ELR (cell line): ENCODE data around the gene ARHGEF4.

ENCODE experiments used
- DNase-seq: peaks from one replicate; pipeline ENCODE4 v3.0.0-alpha.2; 2015; ENCODE audit warnings: low read depth

The ARHGEF4 gene

DNA sequence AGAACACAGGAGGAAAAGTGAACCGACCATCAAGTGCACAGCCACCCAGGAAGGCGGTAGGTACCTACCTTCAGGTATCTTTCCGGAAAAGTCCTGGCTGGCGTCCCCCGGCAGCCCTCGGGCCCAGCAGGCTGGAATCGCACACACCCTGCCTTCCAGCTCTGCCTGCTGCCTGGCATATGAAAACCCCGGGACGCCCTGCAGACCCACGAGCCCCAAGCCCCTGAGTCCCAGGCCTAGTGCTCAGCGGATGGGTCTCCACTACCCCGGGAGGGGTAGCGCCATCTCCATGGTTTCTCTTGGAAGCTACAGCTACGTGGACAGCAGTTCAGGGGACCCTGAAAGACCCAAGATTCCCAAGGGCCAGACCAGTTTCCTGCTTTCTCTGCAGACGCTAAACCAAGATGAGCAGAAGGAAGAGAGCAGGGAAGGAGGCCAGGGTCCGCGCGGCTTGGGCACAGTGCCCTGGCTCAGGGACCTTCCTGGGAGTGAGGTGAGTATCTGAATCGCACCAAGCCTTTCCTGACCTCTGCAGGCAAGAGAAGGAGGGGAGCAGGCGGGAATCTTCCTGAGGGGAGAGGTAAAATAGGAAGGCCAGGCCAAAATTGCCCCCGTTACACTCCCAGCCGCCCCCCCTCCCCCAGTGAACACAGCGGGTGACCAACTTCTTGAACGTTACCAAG is 80.4 kb downstream of the ARHGEF4 start:
- DNase-seq, result no peak

DNA sequence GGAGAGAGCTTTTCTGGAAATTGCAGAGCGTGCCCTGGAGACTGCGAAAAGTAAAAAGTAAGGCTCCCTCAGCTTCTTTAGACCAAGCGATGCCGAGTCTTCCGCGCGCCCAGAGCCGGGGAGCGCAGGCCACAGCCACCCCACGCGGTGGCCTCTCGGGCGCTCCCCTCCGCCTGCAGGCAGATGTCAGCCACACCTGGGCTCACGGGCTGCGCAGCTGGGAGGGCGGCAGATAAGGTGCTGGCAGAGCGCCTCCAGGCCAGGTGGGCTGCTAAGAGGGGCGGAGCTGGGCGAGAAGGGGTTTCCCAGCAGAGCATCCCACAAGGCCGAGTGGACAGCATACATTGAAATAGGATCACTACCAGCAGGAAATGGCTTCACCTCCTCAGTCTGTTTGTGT is 81.7 kb downstream of the ARHGEF4 start:
- no peak for DNase-seq

DNA sequence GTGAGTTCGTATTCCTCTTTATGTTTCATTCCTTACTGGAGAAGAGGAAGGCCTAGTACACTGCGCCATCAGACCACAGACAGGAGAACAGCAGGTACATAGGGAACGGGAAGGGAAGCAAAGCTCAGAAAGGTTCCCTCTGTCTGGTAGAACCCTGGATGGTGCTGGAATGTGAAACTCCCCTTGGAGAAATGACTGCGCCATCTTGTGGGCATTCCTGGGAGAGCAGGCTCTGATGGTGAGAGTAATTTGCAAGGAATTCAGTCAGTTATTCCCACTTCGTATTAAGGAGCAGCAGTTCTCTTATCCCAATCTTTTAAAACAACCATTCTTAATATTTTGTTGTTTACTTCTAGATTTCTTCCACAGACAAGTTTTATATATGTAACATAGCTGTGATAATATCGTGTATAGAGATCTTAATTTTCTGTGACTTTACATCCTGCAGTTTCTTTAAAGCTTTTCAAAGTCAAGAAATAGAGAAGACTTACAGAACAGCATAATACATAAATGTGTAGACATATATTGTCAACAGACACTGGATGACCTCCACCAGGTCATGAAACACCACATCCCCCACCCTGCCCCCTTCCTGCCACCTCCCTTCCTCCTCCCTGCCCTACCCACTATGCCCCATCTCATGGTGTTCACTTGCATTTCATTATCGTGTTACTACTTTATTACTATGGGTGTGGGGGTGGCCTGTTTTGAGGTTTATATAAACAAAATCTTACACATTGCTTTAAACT is 83.9 kb downstream of the ARHGEF4 start:
- DNase-seq, result peak; percentile 80

DNA sequence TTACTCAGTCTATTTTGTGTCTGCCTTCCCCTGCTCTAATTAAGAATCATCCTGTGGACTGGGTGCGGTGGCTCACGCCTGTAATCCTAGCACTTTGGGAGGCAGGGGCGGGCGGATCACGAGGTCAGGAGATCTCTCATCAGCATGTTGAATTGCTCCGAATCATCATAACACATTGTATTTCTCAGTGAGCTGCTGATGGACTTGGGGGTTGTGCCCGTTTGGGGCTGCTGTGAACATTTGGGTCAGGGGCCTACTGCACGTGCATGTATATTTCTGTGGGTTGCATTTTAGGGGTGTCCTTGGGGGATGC is 84.4 kb downstream of the ARHGEF4 start:
- DNase-seq, result no peak

DNA sequence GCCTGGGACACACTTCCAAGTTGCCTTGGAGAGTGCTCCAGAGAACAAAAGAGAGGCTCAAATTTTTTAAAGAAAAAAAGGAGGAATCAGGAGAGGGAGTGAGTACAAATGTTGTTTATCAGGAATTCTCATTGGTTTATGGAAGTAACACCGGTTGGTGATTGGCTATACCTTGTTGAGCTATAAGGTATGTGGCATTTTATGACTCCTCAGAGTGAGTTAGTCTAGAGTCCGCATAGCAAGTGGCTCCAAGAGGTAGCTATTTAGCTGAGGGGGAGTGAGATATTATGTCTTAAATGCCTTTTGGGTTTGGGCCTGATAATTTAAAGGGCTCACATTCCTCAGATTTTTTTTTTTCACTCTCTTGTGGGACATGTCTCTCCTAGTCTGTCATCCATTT is 85.7 kb downstream of the ARHGEF4 start:
- peak; percentile 8 for DNase-seq

DNA sequence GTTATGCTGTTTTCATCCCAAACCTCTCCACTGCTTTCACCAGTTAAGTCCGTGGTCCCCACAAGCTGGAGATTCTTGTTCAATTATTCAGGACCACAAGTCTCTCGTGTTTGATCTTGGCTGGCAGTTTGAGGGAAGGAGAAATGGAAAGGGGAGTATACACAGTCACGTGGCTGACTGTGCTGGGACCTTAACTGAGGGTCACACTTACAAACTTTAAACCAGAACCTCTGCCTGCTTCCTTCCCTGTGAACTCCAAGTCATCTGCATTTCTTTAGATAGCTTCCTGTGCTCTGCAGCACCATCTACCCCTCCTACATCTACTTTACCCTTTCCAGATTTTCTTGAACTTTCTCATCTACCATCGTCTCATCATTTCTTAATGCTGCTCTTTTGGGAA is 91.7 kb downstream of the ARHGEF4 start:
- DNase-seq, result no peak

DNA sequence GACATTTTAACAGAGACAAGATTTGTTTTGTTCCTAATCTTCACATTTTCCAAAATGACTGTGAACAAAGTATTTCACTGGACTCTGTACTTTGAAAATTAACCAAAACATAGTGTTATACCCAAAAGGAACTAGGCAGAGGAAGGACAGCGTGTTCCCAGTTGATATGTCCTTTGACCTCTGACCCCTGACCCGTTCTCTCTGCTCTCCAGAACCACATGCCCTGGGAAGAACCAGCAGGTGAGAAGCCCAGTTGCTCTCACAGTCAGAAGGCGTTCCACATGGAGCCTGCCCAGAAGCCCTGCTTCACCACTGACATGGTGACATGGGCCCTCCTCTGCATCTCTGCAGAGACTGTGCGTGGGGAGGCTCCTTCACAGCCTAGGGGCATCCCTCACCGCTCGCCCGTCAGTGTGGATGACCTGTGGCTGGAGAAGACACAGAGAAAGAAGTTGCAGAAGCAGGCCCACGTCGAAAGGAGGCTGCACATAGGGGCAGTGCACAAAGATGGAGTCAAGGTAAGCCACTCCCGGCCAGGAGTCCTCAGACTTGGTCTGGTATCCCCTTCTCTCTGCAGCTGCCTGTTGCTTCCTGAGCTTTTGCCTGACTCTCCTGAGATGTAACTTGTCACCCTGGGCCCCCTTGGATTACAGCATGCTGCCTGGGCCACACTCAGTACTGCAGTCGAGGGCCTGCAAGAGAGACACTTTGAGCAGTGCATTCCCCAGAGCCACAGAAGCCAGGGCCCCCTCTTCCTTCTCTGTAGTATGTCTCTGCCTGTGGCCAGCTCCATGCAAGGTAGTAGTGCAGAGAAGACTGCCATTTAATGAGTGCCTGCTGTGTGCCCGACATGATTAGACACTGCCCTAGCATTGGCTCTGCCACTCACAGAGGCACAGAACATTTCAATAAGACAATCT is 94.3 kb downstream of the ARHGEF4 start:
- no peak for DNase-seq

DNA sequence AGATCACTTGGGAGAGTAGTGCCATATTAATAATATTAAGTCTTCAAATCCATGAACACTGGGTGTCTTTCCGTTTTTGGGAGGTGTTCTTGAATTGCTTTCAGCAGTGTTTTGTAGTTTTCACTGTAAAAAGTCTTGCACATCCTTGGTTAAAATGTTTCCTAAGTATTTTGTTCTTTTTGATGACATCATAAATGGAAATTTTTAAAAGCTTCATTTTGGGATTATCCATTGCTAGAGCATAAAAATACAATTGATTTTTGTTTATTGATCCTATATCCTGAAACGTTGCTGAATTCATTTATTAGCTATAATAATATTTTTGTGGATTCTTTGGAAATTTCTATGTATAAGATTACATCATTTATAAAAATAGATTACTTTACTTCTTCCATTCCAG is 96.8 kb downstream of the ARHGEF4 start:
- DNase-seq, result no peak

DNA sequence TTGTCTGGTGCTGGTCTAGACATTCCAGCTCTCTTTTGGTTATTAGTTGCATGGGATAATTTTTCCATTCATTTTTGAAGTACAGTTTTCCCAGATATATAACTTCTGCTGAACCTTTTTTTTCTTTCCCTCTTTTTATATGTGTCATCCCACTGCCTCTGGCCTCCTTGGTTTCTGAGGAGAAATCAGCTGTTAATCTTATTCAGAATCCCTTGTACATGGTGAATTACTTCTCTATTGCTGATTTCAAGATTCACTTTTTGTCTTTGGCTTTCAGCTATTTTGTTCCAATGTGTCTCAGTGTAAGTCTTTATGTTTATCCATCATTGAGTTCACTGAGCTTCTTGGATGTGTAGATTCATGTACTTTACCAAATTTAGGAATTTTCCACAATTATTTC is 99.7 kb downstream of the ARHGEF4 start:
- peak; percentile 10 for DNase-seq

DNA sequence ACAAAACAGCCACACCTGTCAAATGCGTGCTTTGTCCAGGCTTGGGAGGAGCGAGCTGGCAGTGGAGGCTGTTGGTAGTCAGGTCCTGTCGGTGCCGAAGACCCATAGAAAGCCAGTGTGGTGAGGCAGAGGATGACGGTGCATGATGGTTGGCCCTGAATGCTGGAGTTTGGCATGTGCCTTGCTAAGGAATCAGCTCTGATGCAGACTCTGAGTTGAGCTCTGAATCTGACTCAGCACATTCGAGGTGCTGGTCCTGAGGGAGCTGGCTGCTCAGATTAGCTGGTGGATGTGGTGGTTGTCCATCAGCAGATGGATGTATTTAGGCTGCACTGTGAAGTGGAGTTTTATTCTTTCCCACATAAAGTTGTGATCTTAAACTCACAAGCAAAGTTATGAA is 111.3 kb downstream of the ARHGEF4 start:
- no peak for DNase-seq

DNA sequence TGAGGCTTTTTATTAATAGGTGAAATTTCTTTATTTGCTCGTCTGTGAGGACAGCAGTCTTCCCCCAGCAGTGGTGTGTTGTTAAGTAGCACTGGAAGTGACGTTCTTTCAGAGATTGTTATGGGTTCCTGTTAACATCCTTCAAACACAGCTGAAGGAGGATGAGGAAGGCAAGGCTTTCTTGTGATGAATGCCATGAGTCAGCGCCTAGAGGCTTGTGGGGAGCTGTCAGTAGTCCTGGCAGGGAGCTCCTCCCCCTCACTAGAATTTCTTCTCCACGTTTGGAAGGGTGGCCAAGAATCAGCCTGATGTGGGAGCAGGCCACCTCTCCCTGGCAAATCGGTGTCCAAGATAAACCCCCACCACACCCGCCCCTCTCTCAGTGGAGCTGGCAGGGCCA is 113.2 kb downstream of the ARHGEF4 start:
- DNase-seq, result peak; percentile 51

DNA sequence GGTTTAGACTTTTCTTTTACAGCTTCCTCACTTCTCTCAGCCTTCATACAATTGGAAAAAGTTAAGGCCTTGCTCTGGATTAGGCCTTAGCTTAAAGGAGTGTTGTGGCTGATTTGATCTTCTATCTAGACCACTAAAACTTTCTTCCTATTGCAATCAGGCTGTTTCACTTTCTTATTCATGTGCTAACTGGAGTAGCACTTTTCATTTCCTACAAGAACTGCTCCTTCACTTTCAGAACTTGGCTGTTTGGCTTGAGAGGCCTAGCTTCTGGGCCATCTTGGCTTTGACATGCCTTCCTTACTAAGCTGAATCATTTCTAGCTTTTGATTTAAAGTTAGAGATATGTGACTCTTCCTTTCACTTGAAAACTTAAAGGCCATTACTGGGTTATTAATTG is 114.3 kb downstream of the ARHGEF4 start:
- DNase-seq, result no peak

DNA sequence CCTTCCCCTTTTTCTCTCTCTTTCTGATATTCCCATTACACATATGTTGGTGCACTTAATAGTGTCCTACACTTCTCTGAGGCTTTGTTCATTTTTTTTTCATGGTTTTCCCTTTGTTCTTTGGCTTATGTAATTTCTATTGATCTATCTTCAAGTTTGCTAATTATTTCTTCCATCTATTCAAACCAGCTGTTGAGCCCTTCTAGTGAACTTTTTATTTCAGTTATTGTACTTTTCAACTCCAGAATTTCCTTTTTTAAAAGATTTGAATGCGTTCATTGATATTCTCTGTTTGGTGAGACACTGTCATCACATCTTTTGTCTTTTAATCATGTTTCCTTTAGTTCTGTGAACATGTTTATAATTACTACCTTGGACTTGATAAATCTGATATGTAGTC is 118.2 kb downstream of the ARHGEF4 start:
- DNase-seq, result no peak

DNA sequence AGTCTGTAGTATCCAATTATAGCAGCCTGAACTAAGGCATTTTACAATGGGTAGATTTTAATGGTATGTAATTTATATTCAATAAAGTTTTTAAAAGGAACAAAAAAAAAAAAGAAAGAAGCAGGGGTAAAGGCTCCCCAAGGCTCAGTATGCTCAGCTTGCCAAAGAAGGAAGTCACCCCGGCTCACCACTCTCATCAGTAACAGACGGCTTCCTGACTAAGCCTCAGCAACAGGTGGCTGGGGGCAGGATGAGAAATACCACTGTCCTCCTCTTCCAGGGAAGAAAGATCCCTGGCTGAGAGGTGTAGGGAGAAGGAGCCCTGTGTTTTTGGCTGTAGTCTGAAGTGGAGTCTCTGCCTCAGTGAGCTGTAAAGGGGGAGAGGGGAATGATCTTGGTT is 121.2 kb downstream of the ARHGEF4 start:
- no peak for DNase-seq

DNA sequence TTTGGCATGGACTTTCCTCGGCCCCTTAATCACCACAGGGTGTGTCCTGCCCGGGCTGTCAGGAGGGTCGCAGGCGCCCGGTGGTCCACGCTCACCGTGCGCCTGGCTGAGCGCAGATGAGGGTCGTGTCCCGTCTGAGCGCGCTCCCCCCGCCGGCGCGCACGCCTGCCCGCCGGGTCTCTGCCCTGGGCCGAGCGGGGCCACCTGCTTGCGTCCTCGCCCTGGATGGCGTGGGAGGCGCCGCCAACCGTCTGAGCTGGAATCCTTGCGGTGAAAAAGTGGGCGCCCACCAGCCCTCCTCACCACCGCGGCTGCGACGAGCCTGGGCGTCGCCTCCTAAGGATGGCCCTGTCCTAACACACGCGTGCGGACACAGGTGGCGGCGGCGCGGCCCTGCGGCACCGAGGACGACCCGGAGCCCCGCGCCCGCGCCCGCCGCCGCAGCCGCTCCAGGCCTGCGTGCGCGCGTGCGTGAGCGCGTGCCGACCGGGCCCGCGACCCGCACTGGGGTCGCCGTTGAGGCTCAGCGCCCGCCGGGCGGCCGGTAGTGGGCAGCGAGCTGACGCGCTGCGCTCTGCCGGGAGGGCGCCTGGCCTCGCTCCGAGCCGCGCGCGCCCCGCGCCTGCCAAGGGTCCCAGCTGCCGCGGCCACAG is 126.6 kb downstream of the ARHGEF4 start:
- DNase-seq, result no peak

DNA sequence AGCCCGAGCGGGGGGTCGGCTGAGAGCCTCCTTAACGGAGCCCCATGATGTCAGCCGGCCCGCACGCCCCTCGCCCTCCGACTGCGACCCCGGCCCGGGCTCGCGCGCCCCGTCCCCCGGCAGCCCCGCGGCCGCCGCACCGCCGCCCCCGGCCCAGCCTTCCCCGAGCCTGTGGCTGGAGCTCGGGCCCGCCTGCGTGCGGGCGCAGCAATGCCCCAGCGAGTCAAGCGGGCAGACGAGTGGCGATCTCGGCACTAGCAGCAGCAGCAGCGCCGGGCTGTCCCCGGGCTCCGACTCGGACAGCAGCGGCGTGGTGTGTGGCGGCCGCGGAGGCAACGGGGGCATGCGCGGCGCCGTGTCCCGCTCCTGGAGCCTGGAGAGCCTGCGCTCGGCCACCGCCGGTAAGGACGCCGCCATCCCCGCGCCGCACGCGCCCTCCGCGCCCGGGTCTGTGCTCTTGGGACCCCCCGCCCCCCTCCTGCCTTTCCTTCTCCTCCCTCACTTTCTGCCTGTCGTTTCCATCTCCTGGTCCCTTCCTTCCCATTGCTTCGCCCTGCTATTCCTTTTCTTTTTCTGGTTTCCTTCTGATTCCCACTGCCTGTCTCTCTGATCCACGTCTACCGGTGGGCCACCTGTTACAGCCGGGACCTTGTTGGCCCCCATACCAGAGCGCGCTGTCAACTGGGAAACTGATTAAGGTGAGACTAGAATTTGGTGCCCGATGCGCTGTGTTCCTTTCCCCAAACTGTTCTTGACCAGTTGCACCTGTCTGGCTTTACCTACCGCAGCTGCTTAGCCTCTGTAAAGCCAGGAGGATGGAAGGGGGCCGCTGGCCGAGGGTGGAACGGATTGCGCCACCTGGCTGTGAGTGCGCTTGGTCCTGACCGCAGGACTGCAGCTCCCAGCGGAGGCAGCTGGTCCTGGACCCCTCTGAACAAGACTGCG is 127.4 kb downstream of the ARHGEF4 start:
- peak; percentile 15 for DNase-seq

DNA sequence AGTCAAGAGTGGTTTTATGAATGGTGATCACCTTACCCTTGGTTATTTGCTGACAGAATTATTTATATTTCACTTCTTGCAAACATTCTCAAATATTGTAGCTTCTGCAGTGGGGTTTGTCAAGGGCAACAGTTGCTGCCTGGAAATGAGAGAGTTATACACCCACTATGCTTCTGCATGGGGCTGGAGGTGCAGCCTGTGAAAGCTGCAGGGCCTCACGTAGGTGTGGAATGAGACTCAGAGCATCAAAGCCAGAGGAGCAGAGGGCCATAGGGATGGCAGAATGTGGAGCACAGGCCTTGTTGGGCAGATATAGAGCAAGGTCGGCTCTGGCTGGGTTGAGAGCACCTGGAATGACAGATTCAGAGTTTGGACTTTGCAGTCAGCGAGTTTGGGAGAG is 128.2 kb downstream of the ARHGEF4 start:
- DNase-seq, result no peak

DNA sequence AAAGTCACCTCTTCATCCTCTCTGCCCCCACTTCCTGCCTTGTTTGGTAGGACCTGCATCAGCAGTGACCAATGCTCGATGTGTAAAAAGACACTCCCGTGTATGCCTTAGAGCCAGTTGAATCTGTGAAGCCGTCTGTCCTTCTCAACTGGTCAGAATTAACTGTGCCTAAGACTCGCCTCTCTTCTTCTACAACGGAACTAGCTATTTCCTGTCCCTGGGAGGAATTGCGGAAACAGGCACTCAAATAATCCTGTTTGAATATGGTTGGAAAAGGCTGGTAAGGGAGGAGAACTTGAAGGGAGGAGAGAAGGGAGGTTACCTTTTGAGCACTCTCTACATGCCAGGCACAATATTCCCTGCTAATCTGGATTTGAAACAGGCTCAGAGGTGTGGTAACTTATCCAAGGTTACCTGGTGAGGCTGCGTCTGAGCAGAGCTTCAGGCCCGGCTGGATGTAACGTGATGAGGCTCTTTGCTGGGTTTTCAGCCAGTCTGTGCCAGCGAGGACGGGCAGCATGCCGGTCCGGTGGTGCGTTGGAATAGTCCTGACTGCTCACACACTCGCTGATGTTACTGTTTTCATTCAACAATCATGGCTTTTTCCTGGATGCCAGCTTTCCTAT is 129.5 kb downstream of the ARHGEF4 start:
- no peak for DNase-seq

DNA sequence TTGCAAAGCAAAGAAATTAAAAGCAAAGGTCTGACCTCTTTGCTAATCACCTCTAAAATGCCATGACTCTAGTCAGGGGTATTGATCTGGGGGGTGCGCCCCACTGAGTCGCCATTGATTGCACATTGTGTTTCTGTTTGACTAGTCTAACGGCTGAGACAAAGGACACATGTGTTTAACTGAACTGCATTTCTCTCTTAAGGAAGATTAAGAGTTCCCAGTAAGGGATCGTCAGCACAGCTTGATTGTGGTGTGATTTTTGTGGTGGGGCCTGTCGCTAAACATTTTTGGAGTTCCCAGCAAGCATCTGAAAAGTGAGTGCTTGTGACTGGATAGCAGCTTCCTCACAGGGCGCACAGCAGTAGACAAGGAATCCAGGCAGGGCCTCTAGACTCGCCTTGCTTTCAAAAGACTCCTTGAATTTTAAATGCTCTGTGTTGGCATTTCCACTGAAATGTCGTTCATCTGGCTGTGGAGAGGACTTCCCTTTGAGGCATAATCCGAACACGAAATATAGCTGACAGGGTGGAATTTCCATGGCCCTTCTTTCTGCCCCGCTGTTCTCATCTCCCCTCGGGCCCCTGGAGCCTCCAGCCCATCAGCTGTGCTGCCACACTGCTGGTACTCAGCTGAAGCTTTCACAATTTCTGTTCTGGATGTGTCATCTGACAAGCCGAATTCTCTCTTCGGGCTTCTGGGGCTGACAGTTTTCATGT is 130.2 kb downstream of the ARHGEF4 start:
- no peak for DNase-seq

DNA sequence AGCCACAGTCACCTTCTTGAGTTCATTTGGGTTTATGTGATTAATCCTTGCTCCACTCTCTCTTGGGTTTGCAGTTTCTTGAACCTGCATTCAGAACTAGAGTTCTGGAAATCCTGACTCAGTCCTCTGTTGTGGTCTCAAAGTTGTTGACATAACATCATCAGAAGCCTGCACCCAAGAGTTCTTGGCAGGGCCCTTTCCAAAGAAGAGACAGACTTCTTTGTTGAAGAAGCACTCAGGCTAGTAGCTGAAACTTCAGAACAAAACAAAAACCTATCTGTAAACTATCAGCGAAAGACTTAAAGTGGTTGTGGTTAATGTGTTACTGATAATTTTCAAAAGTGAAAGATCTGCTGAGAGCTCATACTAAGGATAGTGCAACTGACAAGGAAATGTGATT is 135.7 kb downstream of the ARHGEF4 start:
- DNase-seq, result no peak
